ENCODE data around the gene KHNYN.

DNA sequence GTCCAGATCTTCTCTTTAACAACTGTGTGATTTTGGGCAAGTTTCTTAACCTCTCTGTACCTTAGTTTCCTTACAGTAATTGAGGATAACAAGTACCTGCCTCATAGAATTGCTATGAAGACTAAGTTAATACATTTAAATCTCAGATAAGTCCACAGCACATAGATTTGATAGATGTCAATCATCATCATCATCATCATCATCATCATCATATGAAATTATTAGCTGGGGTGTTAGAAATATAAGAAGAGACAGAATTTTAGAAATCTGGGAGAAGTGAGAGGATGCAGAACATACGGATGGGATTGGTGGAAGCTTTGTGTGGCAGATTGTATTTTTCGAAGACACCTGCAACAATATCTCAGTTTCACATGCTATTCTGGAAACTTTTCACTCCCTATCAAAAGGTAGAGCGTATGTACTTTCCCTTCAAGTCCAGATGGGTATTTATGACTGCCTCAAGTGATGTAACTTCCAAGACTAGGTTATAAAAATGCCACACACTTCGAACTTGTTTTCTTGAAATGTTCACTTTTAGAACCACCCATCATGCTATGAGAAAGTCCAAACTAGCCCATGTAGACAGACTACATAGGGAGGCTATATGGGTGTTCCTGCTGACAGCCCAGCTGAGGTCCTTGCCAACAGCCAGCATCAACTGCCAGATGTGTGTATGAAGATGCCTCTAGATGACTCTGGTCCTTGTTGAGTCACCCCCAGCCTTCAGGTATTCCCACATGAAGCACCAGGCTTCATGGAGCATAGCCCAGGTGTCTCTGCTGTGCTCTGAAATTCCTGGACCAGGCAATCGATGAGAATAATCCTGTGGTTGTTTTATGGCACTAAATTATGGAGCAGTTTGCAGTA is 33.5 kb downstream of the KHNYN start:
- TF ChIP-seq, protein P1, sequence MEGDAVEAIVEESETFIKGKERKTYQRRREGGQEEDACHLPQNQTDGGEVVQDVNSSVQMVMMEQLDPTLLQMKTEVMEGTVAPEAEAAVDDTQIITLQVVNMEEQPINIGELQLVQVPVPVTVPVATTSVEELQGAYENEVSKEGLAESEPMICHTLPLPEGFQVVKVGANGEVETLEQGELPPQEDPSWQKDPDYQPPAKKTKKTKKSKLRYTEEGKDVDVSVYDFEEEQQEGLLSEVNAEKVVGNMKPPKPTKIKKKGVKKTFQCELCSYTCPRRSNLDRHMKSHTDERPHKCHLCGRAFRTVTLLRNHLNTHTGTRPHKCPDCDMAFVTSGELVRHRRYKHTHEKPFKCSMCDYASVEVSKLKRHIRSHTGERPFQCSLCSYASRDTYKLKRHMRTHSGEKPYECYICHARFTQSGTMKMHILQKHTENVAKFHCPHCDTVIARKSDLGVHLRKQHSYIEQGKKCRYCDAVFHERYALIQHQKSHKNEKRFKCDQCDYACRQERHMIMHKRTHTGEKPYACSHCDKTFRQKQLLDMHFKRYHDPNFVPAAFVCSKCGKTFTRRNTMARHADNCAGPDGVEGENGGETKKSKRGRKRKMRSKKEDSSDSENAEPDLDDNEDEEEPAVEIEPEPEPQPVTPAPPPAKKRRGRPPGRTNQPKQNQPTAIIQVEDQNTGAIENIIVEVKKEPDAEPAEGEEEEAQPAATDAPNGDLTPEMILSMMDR (IDR thresholded peaks at IDR 0.05; ENCODE audit: borderline replicate concordance, extremely low read depth, low read length, poor library complexity, severe bottlenecking) = no peak
- TF ChIP-seq EZH2 (IDR thresholded peaks at IDR 0.05; ENCODE audit: borderline replicate concordance, low read depth, low read length, severe bottlenecking) = no peak
